NOMO-1 (cell line): ENCODE measurements around the gene IL21R.
"Not testable (repeated sequence)": the region's sequence is repeated elsewhere in the genome, so short reads cannot be mapped to it uniquely, and the experiment has no call there.

Experiments
- DNase-seq, 2 experiments: peaks; one replicate each; lab custom pipeline; 2025; ENCODE audit not compliant: unreplicated experiment in 2 of 2; lab: John Stamatoyannopoulos, UW

The IL21R gene

DNA sequence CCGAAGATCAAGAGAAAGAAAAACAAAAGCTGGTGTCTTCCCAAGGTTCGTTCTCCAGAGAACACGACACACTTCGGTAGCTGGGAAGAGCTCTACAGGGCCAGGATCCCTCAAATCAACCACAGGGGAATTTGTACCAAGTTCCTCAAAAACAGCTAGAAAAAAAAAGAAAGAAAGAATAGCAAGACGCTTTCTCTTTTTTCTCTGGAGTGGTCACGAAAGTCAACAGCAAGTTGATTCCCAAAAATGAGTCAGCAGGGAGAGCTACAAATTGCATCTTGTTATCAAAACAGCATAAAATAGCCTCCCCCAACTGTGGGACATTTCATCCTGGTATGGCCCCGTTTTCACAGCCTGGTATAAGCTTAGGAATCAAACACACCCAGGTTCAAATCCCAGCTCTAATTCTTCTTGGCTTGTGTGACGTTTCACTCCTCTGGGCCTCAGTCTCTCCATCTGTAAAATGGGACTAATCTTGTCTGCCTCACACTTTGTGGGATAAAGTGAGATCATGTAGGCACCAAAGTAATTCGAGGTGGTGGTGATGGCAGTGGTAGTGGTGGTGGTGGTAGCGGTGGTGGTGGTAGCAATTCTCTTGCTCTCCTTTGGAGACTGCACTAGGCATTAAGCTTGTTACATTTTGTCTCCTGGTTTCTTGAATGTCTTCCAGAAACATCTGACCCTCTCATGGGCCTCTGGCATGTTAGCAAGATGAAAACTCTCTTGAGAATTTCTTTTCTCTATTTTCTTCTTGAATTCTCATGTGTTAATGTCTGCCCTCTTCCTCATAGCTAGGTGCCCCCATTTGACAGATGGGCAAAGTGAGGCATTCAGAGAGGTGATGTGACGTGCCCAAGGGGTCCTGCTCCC, 988 bp upstream of the IL21R start:
- DNase-seq: peak in 1 of 2 experiments; percentile 42

DNA sequence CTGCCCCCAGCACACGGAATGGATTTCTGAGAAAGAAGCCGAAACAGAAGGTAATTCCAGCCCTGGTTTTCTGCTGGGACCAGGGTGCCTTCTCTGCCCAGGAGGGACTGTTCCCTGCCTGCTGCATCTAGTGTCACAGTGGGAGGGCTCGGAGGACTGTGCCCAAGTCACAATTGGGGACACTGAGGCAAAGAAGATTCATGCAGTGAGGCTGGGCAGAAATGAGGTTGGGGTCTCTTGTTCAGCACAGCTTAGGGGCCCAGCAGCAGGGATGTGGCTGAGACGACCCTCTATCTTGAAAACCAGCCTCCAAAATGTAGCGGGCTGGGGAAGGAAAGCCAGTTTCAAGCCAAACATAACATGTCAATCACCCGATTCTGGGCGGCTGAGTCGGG, 592 bp downstream of the IL21R start:
- DNase-seq: no peak

DNA sequence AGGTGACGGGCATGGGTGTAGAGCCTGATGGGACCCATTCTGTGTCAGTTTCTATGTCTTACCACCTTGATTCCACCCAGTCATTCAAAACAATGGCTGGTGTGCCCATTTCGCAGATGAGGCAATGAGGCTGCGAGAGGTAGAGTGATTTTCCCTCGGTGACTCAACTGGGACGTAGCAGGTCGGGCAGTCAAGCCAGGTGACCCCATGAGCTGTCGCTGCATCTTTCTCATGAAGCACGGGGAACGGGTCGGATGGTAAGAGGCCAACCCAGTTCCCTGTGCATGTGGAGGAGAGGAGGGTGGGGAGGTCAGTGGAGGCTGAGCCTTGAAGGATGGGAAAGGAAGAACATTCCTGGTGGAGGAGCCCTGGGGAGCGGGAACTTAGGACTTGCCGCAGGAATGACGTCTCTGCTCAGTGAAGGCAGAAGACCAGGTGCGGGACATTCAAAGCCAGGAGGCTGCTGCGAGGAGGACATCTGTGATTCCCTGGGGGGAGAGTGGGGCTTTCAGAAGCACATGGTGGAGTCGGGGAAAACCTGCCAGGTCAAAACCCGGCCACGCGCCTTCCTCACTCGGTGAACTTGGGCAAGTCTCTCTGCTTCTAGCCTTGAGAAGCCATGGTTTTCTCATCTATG, 1.1 kb downstream of the IL21R start:
- no peak for DNase-seq

DNA sequence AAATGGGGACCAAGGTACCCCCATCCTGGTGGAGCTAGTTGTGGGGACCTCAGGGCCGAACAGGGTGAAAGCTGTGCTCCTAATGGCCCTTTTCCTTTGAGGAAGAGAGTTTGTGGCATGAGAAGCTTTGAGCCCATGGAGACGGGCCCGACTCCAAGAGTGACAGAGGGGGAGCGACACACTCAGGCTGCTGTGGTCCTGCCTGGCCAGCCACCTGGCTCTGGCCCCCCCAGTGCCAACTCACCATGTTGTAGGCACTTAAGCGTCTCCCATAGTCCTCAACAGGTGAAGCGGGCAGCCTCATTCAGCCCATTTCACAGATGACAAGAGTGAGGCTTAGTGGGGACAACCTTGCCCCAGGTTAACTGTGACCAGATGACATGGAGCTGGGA, 1.6 kb downstream of the IL21R start:
- no peak for DNase-seq

DNA sequence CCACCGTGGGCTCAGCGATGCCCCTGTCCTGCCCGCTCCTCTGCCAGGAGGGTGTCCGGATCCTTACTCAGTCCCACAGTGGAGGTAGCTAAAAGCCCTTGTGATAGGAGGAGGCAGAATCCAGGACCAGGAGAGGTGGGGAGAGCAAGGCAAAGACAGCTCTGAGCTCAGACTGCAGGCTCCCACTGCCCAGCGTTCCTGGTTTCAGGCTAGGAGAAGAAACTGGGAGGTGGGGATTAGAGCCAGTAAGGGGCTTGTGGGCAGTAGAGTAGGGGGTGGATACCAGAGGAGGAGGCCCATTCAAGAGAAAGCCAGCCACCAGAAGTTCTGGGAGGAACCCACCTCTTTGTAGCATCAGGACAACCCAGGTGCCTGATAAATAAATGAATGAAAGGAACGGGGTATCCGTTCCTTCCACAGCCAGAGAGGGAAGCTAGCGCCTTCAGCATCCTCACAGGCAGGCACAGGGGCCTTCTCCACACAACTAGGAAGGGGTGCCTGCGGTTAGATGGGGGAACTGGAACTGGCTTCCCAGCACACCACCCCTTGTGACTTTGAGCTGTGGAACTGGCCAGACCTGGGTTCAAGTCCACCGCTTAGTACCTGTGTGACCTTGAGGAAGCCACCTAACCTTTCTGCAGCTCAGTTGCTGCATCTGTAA, 2.3 kb downstream of the IL21R start:
- DNase-seq: no peak

DNA sequence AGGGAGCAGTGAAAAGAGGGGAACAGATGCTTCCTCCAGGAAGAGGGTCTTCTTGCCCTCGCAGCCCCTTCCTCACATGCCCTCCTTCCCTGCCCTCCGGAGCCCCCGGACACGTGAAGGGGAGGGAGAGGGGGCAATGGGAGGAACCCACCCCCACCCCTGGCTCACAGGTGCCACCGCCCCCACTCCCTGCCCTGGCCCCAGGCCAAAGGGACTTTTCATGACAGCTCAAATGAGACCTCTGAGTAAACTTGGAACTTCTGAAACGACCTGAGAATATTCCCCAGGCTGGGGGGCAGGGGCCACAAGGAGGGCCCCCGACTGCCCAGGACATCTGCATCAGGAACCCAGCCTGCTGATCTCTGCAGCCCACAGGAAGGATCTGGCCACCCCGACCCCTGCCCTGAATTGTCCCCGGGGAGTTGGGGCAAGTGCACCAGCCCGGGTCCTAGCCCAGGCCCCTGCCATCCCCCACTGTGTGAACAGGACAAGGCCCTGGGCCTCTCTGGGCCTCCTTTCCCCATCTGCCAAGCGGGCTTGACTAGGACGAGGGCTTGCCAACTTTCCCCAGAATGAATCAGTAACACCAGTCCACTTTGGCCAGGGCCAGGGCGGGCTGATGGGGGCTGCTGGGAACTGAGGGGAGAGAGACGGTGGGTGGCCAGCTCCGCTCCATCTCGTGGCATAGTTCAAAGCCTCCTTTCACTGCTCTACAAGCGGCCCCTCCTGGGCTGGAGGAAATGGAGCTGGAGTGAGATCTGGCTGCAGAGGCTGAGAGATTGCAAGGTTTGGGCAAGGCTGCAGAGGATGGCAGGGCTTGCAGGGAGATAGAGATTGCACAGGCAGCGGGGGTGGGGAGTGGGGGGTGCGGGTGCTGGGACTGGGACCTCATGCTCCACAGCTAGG, 3.8 kb downstream of the IL21R start:
- DNase-seq: no peak

DNA sequence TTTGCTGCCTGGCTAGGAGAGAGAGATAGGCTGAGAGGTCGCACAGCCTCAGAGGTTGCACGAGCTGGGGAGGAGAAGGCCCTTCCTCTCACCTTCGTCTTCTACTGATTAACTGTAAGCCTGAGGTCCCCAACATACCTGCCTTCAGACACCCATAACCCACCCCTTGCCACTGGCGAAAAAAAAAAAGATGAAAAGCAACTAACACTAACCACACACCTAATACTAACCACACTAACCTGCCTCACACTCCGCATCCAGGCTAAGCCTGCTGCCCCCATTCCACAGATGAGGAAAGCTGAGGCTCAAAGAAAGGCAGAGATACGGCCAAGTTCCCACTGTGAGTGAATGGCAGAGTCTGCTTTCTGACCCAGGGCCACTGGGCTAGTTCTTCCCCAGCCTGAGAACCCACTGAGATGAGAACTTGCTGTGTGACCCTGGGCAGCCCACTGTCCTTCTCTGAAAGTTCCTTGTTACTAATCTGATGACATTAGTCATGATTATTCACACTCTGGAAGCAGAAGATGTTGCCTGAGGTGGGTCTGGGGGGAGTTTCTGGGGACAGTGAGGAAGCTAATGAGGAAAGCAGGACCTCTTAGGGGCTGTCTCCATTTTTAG, 4.6 kb downstream of the IL21R start:
- no peak for DNase-seq

DNA sequence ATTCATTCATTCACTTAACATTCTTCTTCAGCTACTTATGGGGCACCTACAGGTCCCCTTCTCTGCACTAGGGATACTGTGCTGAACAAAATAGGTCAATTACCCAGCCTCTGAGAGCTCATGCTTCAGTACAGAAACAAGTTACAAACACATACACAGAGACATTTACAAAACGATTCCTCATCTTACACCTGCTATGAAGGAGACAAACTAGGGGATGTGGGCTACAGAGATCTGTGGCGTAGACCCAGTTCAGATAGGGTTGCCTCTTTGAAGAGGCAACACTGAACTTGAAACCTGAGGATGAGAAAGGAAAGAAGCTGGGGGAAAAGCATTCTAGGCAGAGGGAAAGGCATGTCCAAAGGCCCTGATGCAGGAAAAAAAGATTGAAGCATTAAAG, 5.2 kb downstream of the IL21R start:
- DNase-seq: no peak

DNA sequence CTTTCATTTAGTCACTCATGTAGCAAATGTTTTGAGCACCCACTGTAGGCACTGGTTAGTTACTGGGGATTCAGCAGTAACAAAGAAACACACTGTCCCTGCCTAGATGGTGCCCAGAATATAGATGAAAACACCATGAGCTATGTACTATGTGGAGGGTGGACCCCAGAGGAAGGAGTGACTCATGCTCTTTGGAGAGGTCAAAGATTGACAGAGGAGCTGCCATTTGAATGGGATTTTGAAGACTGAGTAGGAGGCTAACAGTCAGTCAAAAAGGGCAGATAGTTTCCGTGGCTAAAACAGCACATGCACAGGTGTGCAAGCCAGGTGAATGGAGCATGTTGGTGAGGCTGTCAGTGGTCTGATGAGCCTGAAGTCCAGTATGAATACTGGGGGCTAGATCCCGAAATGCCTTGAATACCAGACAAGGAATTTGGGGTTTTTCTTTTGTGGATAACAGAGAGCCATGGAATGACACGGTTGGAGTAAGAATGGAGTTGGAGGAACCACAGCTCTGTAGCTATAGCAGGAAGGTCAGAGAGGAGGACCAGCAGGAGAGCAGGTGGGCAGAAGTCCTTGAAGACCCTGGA, 6.1 kb downstream of the IL21R start:
- DNase-seq: no peak

DNA sequence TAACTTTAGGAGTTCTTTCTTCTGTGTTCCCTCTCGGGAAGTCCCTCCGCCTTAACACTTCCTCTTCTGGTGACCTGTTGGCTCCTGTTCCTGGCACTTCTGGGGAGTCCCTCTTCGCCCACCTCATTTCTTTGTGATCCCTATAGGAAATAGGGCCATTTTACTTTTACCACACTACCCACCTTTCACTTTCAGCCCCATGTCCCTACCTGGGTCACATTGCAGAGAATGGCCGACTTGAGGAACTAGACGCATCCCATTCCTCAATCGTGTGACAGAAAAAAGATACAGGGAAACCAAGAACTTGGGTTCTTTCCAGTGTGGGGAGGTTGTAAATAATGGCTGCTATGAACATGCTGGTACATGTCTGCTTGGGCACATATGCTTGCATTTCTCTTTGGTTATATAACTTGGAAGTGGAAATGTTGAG, 6.6 kb downstream of the IL21R start:
- DNase-seq: no peak

DNA sequence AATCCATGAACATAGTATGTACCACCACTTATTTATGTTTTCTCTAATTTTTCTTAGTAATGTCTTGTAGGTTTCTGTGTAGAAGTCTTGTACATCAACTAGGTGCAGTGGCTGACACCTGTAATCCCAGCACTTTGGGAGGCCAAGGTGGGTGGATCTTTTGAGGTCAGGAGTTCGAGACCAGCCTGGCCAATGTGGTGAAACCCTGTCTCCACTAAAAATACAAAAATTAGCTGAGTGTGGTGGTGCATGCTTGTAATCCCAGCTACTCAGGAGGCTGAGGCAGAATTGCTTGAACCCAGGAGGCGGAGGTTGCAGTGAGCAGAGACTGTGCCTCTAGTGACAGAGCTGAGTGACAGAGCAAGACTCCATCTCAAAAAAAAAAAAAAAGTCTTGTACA, 8.0 kb downstream of the IL21R start:
- not testable (repeated sequence) for DNase-seq

DNA sequence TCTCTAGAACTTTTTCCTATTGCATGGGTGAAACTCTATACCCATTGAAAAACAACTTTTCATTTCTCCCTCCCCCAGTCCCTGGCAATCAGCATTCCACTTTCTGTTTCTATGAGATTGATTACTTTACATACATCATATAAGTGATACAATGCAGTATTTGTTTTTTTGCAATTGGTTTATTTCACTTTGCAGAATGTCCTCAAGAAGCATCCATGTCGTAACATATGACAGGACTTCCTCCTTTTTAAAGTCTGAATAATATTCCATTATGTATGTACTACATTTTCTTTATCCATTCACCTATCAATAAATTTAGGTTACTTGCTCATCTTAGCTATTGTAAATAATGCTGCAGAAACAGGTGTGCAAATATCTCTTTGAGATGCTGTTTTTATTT, 8.8 kb downstream of the IL21R start:
- peak in 1 of 2 experiments; percentile 49 for DNase-seq

DNA sequence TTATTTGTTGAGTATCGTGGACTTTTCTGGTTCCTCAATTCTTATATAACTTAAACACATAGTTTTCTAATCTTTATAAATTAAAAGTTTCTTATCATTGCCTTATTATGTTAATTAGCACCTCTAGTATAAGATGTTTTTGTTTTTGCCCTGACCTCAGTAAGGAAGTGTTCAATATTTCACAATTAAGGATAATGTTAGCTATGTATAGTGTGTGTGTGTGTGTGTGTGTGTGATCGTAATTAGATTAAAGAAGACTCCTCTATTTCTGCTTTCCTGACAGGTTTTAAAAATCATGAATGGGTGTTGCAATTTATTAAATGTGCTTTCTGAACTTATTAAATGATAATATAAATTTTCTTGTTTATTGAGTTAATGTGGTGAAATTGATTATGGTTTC, 12.0 kb downstream of the IL21R start:
- DNase-seq: peak in 1 of 2 experiments; percentile 16

DNA sequence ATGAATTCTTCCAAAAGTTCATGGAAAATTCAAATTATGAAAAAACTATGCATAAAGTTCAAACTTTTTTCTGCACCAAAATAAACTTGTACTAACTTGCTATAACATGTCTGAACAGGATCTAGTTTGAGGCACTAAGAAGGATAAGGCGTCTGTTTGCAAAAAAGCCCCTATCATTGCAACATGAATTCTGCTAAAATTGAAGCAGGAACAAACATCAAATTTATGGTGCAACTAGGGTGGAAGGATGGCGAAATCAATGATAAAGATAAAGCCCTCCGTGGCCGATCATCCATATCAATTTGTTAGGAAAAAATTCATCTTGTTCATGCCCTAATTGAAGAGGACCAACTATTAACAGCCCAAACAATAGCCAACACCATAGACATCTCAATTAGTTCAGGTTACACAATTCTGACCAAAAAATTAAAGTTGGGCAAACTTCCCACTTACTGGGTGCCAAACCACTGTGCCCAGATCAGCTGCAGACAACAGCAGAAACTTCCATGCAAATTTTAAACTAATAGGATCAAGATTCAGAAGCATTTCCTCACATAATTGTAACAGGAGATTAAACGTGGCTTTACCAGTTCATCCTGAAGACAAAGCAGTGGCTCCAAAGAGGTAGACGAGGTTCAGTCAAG, 12.9 kb downstream of the IL21R start:
- DNase-seq: peak; percentile 69 to 72

DNA sequence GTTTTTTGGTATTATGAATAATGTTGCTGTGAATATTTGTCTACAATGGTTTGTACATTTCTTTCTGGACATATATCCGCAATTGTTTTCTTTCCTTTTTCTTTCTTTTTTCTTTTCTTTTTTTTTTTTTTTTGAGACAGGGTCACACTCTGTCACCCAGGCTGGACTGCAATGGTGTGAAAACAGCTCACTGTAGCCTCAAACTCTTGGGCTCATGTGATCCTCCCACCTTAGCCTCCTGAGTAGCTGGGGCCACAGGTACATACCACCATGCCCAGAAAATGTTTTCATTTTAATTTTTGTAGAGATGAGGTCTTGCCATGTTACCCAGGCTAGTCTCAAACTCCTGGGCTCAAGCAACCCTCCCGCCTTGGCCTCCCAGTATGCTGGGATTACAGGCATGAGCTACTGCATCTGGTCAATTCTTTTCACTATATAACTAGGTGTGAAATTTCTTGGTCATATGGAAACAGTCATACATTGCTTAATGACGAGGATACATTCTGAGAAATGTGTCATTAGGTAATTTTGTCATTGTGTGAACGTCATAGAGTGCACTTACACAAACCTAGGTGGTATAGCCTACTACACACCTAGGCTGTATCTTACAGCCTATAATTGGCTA, 15.2 kb downstream of the IL21R start:
- no peak for DNase-seq

DNA sequence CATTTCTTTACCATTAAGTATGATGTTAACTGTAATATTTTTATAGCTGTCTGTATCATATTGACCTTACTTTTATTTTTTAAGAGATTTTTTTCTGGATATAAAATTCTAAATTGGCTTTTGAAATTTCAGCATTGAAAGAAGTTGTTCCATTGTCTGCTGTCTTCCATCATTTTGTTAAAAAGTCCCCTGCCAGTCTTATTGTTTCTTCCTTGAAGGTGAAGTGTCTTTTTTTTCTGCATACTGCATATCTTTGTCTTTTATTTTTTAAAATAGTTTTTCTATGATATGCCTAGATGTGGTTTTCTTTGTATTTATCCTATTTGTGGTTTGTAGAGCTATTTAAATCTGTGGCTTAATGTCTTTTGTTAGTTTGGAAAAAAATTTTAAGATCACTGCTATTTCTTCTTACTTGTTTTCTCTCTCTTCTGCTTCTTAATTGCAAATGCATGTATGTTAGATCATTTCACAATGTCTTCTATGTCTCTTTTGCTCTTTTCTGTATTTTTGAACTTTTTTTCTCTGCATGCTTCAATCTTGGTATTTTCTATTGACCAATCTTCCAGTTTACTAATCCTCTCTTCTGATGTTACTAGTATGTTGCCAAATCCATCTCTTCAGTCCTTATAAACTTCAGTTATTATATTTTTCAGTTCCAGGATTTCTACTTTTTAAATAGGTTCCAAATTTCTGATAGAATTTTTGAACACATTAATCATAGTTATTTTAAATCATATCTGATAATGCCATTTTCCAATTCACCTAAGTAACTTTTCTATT, 20.2 kb downstream of the IL21R start:
- DNase-seq: no peak

DNA sequence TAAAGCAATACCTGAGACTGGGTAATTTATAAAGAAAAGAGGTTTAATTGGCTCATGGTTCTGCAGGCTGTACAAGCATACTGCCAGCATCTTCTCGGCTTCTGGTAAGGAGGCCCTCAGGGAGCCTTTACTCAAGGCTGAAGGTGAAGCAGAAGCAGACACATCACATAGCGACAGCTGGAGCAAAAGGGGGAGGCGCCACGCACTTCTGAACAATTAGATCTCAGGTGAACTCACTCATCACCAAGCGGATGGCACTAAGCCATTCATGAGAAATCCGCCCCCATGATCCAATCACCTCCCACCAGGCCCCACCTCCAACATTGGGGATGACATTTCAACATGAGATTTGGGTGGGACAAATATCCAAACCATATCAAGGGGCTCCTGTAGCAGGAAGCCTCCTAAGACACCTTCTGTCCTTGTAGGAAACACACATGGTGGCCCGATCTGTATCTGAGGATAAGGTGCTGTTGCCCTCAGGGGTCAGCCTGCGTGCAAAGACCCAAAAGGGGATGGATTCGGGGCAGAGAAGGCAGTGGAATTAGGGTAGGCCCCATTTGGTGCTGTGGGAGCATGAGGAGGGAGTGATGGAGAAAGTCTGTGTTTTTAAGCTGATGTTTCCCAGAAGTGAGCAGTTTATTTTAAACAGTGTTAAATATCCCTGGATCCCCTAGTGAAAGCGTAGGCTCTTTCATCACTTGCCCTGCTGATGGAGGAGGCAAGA, 23.0 kb downstream of the IL21R start:
- DNase-seq: no peak

DNA sequence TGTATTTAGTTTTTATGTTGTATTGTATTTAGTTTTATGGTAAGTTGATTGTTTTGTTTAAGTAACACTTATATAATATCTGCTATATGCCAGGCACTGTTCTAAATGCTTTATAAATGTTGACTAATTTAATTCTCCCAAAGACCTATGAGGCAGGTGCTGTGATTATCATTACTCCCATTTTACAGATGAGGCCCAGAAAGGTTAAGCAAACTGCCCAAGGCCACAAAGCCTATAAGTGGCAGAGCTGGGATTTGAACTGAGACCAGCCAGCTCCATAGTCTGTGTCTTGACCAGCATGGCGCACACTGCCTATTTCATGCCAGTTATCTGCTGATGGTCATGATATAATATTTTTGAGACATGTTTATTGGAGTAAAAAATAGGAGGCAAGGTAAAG, 24.0 kb downstream of the IL21R start:
- DNase-seq: no peak
